ENCODE data around the gene CYBB.

The CYBB gene

GRCh38 chrX:37840931-37841330 is 61.1 kb downstream of the CYBB start:
- DNase-seq (ENCODE audit: low read depth, low spot score): no peak

GRCh38 chrX:37844622-37845021 is 64.8 kb downstream of the CYBB start:
- DNase-seq (ENCODE audit: low read depth, low spot score): no peak

GRCh38 chrX:37846141-37846540 is 66.3 kb downstream of the CYBB start:
- DNase-seq (ENCODE audit: low read depth, low spot score): no peak

- no peak for DNase-seq (ENCODE audit: low read depth, low spot score)
These were observed 66.7 kb downstream of the CYBB start for GRCh38 chrX:37846558-37846933.

- DNase-seq (ENCODE audit: low read depth, low spot score): peak; percentile 91
These were observed 67.3 kb downstream of the CYBB start, which contains the start of gene DYNLT3 for GRCh38 chrX:37846934-37847732. TSS of gene DYNLT3 (minus strand) at chrX:37847571. CDS start at chrX:37847510, 61 bp downstream.

GRCh38 chrX:37847733-37848197 is 67.9 kb downstream of the CYBB start:
- DNase-seq (ENCODE audit: low read depth, low spot score): no peak

GRCh38 chrX:37854148-37854547 is 74.3 kb downstream of the CYBB start:
- no peak for DNase-seq (ENCODE audit: low read depth, low spot score)

- DNase-seq (ENCODE audit: low read depth, low spot score): no peak
These were observed 74.9 kb downstream of the CYBB start for GRCh38 chrX:37854748-37855147.

GRCh38 chrX:37860721-37861120 is 80.9 kb downstream of the CYBB start:
- DNase-seq (ENCODE audit: low read depth, low spot score): peak; percentile 81

GRCh38 chrX:37862851-37863250 is 83.0 kb downstream of the CYBB start:
- no peak for DNase-seq (ENCODE audit: low read depth, low spot score)
